ENCODE results near the gene TEX52.

DNA sequence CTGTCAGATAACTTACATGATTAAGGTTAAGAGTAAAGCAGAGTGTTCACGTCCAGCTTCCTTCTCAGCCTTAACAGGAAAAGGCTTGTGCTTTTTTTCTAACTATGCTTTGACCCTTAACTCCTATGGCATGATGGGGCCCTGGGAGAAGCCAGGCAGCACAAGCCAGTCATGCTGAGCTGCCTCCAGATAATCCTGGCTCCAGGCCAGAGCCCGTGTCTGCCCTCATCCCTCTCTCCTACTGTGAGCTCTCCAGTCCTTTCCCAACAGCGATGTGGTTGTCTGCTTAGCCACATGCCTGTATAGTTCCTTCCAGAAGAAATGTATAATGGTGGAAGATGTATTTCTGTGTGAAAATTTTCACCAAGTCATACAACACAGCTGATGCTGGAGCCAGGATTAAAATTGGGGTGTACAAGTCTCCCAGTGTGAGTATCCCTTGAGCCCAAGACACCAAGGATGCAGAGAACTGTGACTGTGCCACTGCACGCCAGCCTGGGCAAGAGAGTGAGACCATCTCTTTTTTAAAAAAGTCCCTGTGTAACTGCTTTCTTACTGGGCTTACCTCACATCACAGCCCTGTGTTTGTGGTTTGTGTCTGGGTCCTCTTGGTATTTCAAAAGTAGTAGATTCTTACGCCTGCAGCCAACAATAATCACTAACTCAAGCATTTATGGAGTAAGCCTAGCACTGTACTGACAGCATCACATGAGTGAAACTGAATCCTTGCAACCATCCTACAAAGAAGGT is 52.3 kb downstream of the TEX52 start:
- TF ChIP-seq, protein P1, sequence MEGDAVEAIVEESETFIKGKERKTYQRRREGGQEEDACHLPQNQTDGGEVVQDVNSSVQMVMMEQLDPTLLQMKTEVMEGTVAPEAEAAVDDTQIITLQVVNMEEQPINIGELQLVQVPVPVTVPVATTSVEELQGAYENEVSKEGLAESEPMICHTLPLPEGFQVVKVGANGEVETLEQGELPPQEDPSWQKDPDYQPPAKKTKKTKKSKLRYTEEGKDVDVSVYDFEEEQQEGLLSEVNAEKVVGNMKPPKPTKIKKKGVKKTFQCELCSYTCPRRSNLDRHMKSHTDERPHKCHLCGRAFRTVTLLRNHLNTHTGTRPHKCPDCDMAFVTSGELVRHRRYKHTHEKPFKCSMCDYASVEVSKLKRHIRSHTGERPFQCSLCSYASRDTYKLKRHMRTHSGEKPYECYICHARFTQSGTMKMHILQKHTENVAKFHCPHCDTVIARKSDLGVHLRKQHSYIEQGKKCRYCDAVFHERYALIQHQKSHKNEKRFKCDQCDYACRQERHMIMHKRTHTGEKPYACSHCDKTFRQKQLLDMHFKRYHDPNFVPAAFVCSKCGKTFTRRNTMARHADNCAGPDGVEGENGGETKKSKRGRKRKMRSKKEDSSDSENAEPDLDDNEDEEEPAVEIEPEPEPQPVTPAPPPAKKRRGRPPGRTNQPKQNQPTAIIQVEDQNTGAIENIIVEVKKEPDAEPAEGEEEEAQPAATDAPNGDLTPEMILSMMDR (CRISPR knock-in tag; IDR thresholded peaks at IDR 0.05) = no peak
- TF ChIP-seq EP300 (IDR thresholded peaks at IDR 0.05; ENCODE audit: low read depth in 2 of 2, low read length in 2 of 2) (no peak), EP300 (CRISPR knock-in tag; IDR thresholded peaks at IDR 0.05; ENCODE audit: borderline replicate concordance) (no peak), BHLHE40 (IDR thresholded peaks at IDR 0.05; ENCODE audit: low read length) (no peak)

Measured in HepG2 (cell line).